Ascending aorta (tissue), 2 donors: ENCODE data around the gene AP5S1. TPM values are rescaled to one million over a fixed set of nuclear protein-coding genes. Genes with fewer than 3 reads are reported as not detected.
A peak's percentile ranks its signal among the peaks of the same experiment; 100 is the strongest.
"Not testable (repeated sequence)": the region's sequence is repeated elsewhere in the genome, so short reads cannot be mapped to it uniquely, and the experiment has no call there.

ENCODE experiments used
- DNase-seq, 2 donors: peaks; one replicate each; pipeline ENCODE4 v3.0.0-alpha.2; 2019; ENCODE audit warnings: low spot score in 2 of 2
- H3K27ac ChIP-seq, 2 donors: fragments of 200-600 bp; sonication (generic); one replicate each; pipeline ENCODE4 v1.5.1; 2016 to 2017; ENCODE audit warnings: mild to moderate bottlenecking in 1 of 2
- H3K27me3 ChIP-seq: fragments of 200-600 bp; sonication (generic); one replicate; pipeline ENCODE4 v1.5.1; 2017
- H3K36me3 ChIP-seq, 2 donors: fragments of 200-600 bp; sonication (generic); one replicate each; pipeline ENCODE4 v1.5.1; 2016
- H3K4me1 ChIP-seq, 2 donors: fragments of 200-600 bp; sonication (generic); one replicate each; pipeline ENCODE4 v1.5.1; 2016 to 2017; ENCODE audit warnings: mild to moderate bottlenecking in 1 of 2
- H3K4me3 ChIP-seq, 2 donors: fragments of 200-600 bp; sonication (generic); one replicate each; pipeline ENCODE4 v1.5.1; 2016 to 2017; ENCODE audit warnings: mild to moderate bottlenecking in 1 of 2
- H3K9me3 ChIP-seq, 2 donors: fragments of 200-600 bp; sonication (generic); one replicate each; pipeline ENCODE4 v1.5.1; 2016
- intact Hi-C: fragments of 100-400 bp; cut with DNase I; formaldehyde crosslinking; loops from one replicate; pipeline ENCODE4 v1.15.1; 2023
- total RNA-seq: library from RNA; depleted of rRNA; stranded (reverse); fragments of >200 nt; gene quantifications from one replicate; pipeline ENCODE4 v1.1.0, GENCODE V29; 2016
- TF ChIP-seq, protein P1 (sequence below), 3 experiments: fragments of 200-600 bp in 2 of 3; fragments of 450-650 bp in 1 of 3; sonication (generic) in 2 of 3; IDR thresholded peaks; one replicate each; pipeline ENCODE4 v1.5.1; 2016 to 2019; ENCODE audit warnings: antibody characterized with exemption in 3 of 3, mild to moderate bottlenecking in 1 of 3, moderate library complexity in 1 of 3

Gene AP5S1
- total RNA-seq, 1 donor from 2014 or later, result 38.5 TPM

- Histone ChIP-seq H3K27ac (peak overlapping the region in 1 of 2 donors; percentile 26), H3K27me3 (no peaks in the 10 kb centered on the region), H3K9me3 (no peaks in the 10 kb centered on the region), H3K4me3 (peak overlapping the region in 1 of 2 donors; percentile 48), H3K4me1 (peaks cover 20 to 25% of the 10 kb centered on the region in 2 donors), H3K36me3 (peaks cover 0 to 12% of the 10 kb centered on the region in 2 donors)
- no peak for DNase-seq
- TF ChIP-seq, protein P1, sequence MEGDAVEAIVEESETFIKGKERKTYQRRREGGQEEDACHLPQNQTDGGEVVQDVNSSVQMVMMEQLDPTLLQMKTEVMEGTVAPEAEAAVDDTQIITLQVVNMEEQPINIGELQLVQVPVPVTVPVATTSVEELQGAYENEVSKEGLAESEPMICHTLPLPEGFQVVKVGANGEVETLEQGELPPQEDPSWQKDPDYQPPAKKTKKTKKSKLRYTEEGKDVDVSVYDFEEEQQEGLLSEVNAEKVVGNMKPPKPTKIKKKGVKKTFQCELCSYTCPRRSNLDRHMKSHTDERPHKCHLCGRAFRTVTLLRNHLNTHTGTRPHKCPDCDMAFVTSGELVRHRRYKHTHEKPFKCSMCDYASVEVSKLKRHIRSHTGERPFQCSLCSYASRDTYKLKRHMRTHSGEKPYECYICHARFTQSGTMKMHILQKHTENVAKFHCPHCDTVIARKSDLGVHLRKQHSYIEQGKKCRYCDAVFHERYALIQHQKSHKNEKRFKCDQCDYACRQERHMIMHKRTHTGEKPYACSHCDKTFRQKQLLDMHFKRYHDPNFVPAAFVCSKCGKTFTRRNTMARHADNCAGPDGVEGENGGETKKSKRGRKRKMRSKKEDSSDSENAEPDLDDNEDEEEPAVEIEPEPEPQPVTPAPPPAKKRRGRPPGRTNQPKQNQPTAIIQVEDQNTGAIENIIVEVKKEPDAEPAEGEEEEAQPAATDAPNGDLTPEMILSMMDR (IDR thresholded peaks at IDR 0.05), result no peak
- intact Hi-C loops, result loop anchor here (2.0 kb wide), 2 partner anchors 59 to 383 kb away; partner anchors contain the start of gene MAVS
Observed at GRCh38 chr20:3787324-3788014, 32.9 kb upstream of the AP5S1 start.

- no peaks in the 10 kb centered on the region for H3K9me3 ChIP-seq
- intact Hi-C loops, result no loop called here
- H3K4me3 ChIP-seq, result no peak overlapping the region
- peaks cover 0 to 9% of the 10 kb centered on the region in 2 donors for H3K36me3 ChIP-seq
- no peak overlapping the region for H3K27ac ChIP-seq
- H3K4me1 ChIP-seq, result peaks cover 20% of the 10 kb centered on the region in 2 donors
- no peak for DNase-seq
- TF ChIP-seq, protein P1 (IDR thresholded peaks at IDR 0.05), result no peak
- no peaks in the 10 kb centered on the region for H3K27me3 ChIP-seq
Observed at GRCh38 chr20:3788685-3789155, 31.6 kb upstream of the AP5S1 start.

DNA sequence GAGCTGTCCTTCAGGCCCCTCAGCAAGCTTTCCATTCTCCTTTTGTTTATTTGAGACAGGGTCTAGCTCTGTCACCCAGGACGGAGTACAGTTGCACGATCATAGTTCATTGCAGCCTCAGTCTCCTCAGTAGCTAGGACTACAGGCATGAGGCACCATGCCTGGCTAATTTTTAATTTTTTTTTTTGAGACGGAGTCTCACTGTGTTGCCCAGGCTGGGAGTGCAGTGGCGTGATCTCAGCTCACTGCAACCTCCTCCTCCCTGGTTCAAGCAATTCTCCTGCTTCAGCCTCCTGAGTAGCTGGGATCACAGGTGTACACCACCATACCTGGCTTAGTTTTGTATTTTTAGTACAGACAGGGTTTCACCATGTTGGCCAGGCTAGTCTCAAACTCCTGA, 31.1 kb upstream of the AP5S1 start:
- H3K36me3 ChIP-seq, H3K9me3 ChIP-seq, H3K27ac ChIP-seq, intact Hi-C loops, H3K4me3 ChIP-seq, H3K27me3 ChIP-seq, DNase-seq: not testable (repeated sequence)
- peaks cover 16% of the 10 kb centered on the region in 2 donors for H3K4me1 ChIP-seq

- H3K9me3 ChIP-seq, H3K36me3 ChIP-seq, H3K27me3 ChIP-seq, H3K27ac ChIP-seq, DNase-seq, H3K4me3 ChIP-seq, intact Hi-C loops: not testable (repeated sequence)
- H3K4me1 ChIP-seq, result peaks cover 14 to 27% of the 10 kb centered on the region in 2 donors
Observed at GRCh38 chr20:3794168-3794567, 26.2 kb upstream of the AP5S1 start.

GRCh38 chr20:3794701-3795420, 25.5 kb upstream of the AP5S1 start:
- TF ChIP-seq, protein P1 (IDR thresholded peaks at IDR 0.05), result no peak
- Histone ChIP-seq H3K9me3 (no peaks in the 10 kb centered on the region), H3K36me3 (no peaks in the 10 kb centered on the region), H3K27me3 (no peaks in the 10 kb centered on the region), H3K4me3 (peak overlapping the region; percentile 66 to 74), H3K27ac (peak overlapping the region; percentile 91 to 96), H3K4me1 (peaks cover 14 to 27% of the 10 kb centered on the region in 2 donors)
- intact Hi-C loops, result loop anchor here (1.0 kb wide), 1 partner anchor 25 kb away; the partner anchor contains the start of gene AP5S1
- DNase-seq, result no peak

DNA sequence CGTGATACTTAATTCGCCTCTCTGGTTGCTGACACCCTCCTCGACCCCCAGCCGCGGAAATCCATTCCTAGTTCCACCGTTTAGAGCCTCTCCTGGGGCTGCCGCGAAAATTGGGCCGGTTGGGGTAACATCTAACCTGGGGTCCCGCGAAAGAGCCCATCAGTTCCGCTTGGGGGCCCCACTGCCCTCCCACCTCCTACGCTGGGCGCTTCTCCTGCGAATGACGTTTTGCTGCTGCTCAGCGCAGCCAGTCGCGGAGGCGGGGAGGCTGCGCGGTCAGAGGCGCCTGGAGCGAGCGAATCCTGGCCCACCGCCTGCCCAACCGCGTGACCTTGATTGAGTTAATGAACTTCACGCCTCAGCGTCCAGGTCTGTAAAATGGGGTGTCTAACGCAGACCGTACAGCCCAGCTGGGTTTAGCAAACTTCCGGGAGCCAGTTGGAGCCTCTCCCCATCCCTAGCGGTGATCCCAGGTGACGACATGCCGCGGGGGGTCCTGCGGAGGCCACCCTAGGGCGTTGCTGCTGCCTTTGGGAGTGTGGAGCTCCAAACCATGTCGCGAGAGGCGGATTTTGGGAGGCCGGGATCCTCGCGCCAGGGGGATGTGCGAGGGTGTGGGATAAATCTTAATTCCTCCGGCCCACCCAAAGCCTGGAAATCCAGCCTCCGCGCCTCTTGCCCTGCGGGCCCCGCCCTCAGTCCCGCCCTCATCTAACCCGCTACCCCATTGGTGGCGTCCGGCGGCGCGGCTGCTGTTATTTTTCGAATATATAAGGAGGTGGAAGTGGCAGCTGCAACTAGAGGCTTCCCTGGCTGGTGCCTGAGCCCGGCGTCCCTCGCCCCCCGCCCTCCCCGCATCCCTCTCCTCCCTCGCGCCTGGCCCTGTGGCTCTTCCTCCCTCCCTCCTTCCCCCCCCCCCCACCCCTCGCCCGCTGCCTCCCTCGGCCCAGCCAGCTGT, 24.6 kb upstream of the AP5S1 start, which contains the start of gene CDC25B:
TSS of gene CDC25B (plus strand) at position 800 of the 958 bp plus-strand sequence. CDS start 222 bp downstream, outside the sequence.
- H3K9me3 ChIP-seq, result no peaks in the 10 kb centered on the region
- H3K27ac ChIP-seq, result peak within 1 kb of the TSS; percentile 91 to 96
- peaks cover 6 to 7% of the 10 kb centered on the region in 2 donors for H3K36me3 ChIP-seq
- DNase-seq, result peak; percentile 85 to 98
- no peaks in the 10 kb centered on the region for H3K27me3 ChIP-seq
- peak within 1 kb of the TSS; percentile 66 to 74 for H3K4me3 ChIP-seq
- TF ChIP-seq, protein P1 (IDR thresholded peaks at IDR 0.05), result peak; percentile 36 to 78 (median 45)
- intact Hi-C loops, result loop anchor here (1.0 kb wide), 2 partner anchors 13 to 25 kb away; partner anchors contain the start of gene AP5S1
- peaks cover 14 to 27% of the 10 kb centered on the region in 2 donors for H3K4me1 ChIP-seq
